Thyroid gland (tissue), 4 donors: Measurements from ENCODE around the gene MPP4.

Source experiments
- CTCF ChIP-seq, 6 experiments: fragments of 200-600 bp in 3 of 6; fragments of 450-650 bp in 3 of 6; sonication (generic) in 3 of 6; IDR thresholded peaks; one replicate each; pipeline ENCODE4 v1.5.1; 2016 to 2019; ENCODE audit warnings: antibody characterized with exemption in 6 of 6, mild to moderate bottlenecking in 2 of 6, inconsistent platforms in 1 of 6, moderate library complexity in 1 of 6
- POLR2A ChIP-seq, 2 donors: fragments of 450-650 bp; IDR thresholded peaks; one replicate each; pipeline ENCODE4 v1.6.1; 2017; ENCODE audit warnings: antibody characterized with exemption in 2 of 2, mild to moderate bottlenecking in 2 of 2, moderate library complexity in 1 of 2

- TF ChIP-seq POLR2A (IDR thresholded peaks at IDR 0.05) (no peak), CTCF (IDR thresholded peaks at IDR 0.05) (no peak)
Measured at GRCh38 chr2:201704536-201704935, 6.1 kb upstream of the MPP4 start.
